GM23338 (cell line): Measurements from ENCODE around the gene VENTX. TPM values are rescaled to one million over a fixed set of nuclear protein-coding genes. Genes with fewer than 3 reads are reported as not detected.

Experiments used
- ATAC-seq: fragments of 200-7000 bp; cut with Tn5 transposase; 3 replicates; pipeline ENCODE4 v1.9.1; 2020
- DNase-seq: peaks from one replicate; pipeline ENCODE4 v3.0.0-alpha.2; 2015; ENCODE audit warnings: low spot score
- H2AFZ ChIP-seq: fragments of 200-600 bp; sonication (generic); 2 replicates; pipeline ENCODE4 v1.8.0; 2016; ENCODE audit warnings: antibody characterized with exemption, mild to moderate bottlenecking, moderate library complexity
- H3F3A ChIP-seq: fragments of 200-600 bp; sonication (generic); replicated peaks from 2 replicates; pipeline ENCODE4 v1.8.0; 2017; ENCODE audit warnings: antibody characterized with exemption, mixed run types, low read depth
- H3K27ac ChIP-seq: fragments of 200-600 bp; sonication (generic); 2 replicates; pipeline ENCODE4 v1.6.1; 2016; ENCODE audit warnings: low read depth
- H3K27me3 ChIP-seq: fragments of 200-600 bp; sonication (generic); 2 replicates; pipeline ENCODE4 v1.8.0; 2016; ENCODE audit warnings: mild to moderate bottlenecking, mixed run types, moderate library complexity; ENCODE audit not compliant: insufficient read depth
- H3K36me3 ChIP-seq: fragments of 200-600 bp; sonication (generic); 2 replicates; pipeline ENCODE4 v1.8.0; 2016; ENCODE audit warnings: mild to moderate bottlenecking; ENCODE audit not compliant: insufficient read depth
- H3K4me1 ChIP-seq: fragments of 200-600 bp; sonication (generic); 2 replicates; pipeline ENCODE4 v1.8.0; 2016; ENCODE audit warnings: mild to moderate bottlenecking, moderate library complexity; ENCODE audit not compliant: insufficient read depth
- H3K4me2 ChIP-seq: fragments of 200-600 bp; sonication (generic); 2 replicates; pipeline ENCODE4 v1.7.1; 2017; ENCODE audit warnings: mixed run types
- H3K4me3 ChIP-seq: fragments of 200-600 bp; sonication (generic); 2 replicates; pipeline ENCODE4 v1.6.1; 2016; ENCODE audit warnings: mixed run types
- H3K79me2 ChIP-seq: fragments of 200-600 bp; sonication (generic); replicated peaks from 2 replicates; pipeline ENCODE4 v1.8.0; 2017; ENCODE audit warnings: mild to moderate bottlenecking; ENCODE audit not compliant: insufficient read depth
- H3K9me2 ChIP-seq: fragments of 200-600 bp; sonication (generic); 2 replicates; pipeline ENCODE4 v1.8.0; 2017; ENCODE audit not compliant: insufficient read depth
- H4K20me1 ChIP-seq: fragments of 200-600 bp; sonication (generic); replicated peaks from 2 replicates; pipeline ENCODE4 v1.8.0; 2017; ENCODE audit warnings: mild to moderate bottlenecking; ENCODE audit not compliant: insufficient read depth
- H3K27ac Mint-ChIP-seq: 2 replicates; pipeline ENCODE4 v1.8.0; 2020; ENCODE audit warnings: inconsistent platforms, mild to moderate bottlenecking, moderate library complexity, mixed read lengths
- H3K27me3 Mint-ChIP-seq: 3 replicates; pipeline ENCODE4 v1.8.0; 2022; ENCODE audit warnings: low read depth, mild to moderate bottlenecking, moderate library complexity, mixed read lengths, inconsistent platforms; ENCODE audit not compliant: insufficient read depth, poor library complexity
- H3K36me3 Mint-ChIP-seq: 3 replicates; pipeline ENCODE4 v1.8.0; 2021; ENCODE audit warnings: low read depth, mild to moderate bottlenecking, inconsistent platforms, moderate library complexity, mixed read lengths
- H3K4me1 Mint-ChIP-seq: 3 replicates; pipeline ENCODE4 v1.8.0; 2020; ENCODE audit warnings: mild to moderate bottlenecking, inconsistent platforms, mixed read lengths
- H3K4me3 Mint-ChIP-seq: 3 replicates; pipeline ENCODE4 v1.8.0; 2021; ENCODE audit warnings: moderate library complexity, mild to moderate bottlenecking, inconsistent platforms, mixed read lengths
- H3K9me3 Mint-ChIP-seq: 3 replicates; pipeline ENCODE4 v1.8.0; 2020; ENCODE audit warnings: moderate library complexity, mild to moderate bottlenecking, inconsistent platforms, mixed read lengths
- CREB1 ChIP-seq: fragments of 250-450 bp; sonication (Bioruptor Pico); IDR thresholded peaks from 2 replicates; pipeline ENCODE4 v1.5.0; 2020; ENCODE audit warnings: low read depth, mild to moderate bottlenecking, moderate library complexity
- ETS1 ChIP-seq: IDR thresholded peaks from 2 replicates; pipeline ENCODE4 v1.6.1; 2016; ENCODE audit warnings: antibody characterized with exemption
- EZH2phosphoT487 ChIP-seq: fragments of 200-600 bp; sonication (generic); IDR thresholded peaks from one replicate; pipeline ENCODE4 v1.8.1; 2018; ENCODE audit warnings: antibody characterized with exemption; ENCODE audit not compliant: unreplicated experiment
- JUNB ChIP-seq: IDR thresholded peaks from one replicate; pipeline ENCODE4 v1.6.1; 2016; ENCODE audit warnings: antibody characterized with exemption; ENCODE audit not compliant: unreplicated experiment
- NANOG ChIP-seq: IDR thresholded peaks from 2 replicates; pipeline ENCODE4 v1.6.1; 2016; ENCODE audit warnings: antibody characterized with exemption, borderline replicate concordance
- POLR2AphosphoS5 ChIP-seq: IDR thresholded peaks from 2 replicates; pipeline ENCODE4 v1.6.1; 2016; ENCODE audit warnings: antibody characterized with exemption, low read depth
- REST ChIP-seq: IDR thresholded peaks from one replicate; pipeline ENCODE4 v1.6.1; 2018; ENCODE audit warnings: antibody characterized with exemption; ENCODE audit not compliant: unreplicated experiment
- STAT1 ChIP-seq: IDR thresholded peaks from one replicate; pipeline ENCODE4 v1.6.1; 2016; ENCODE audit warnings: antibody characterized with exemption; ENCODE audit not compliant: unreplicated experiment
- ZNF114 ChIP-seq: fragments of 250-450 bp; sonication (Bioruptor Pico); IDR thresholded peaks from 2 replicates; pipeline ENCODE4 v1.5.0; 2020; ENCODE audit warnings: mild to moderate bottlenecking, moderate library complexity
- ZNF331 ChIP-seq: fragments of 250-450 bp; sonication (Bioruptor Pico); IDR thresholded peaks from 2 replicates; pipeline ENCODE4 v1.5.0; 2020; ENCODE audit warnings: low read depth, mild to moderate bottlenecking, moderate library complexity
- polyA plus RNA-seq: library from polyadenylated mRNA; unstranded; fragments of >200 nt; fragmentation: Nextera tagmentation; extraction: Ambion mirVana; gene quantifications from 2 replicates; pipeline ENCODE4 v1.2.1, GENCODE V29; 2016
- total RNA-seq: library from RNA; depleted of rRNA; stranded (reverse); fragments of >200 nt; shearing (Covaris generic); gene quantifications from 2 replicates; pipeline ENCODE4 v1.2.3, GENCODE V29; 2014
- TF ChIP-seq, protein P1 (sequence below): fragments of 250-450 bp; sonication (Bioruptor Pico); IDR thresholded peaks from 2 replicates; pipeline ENCODE4 v1.5.0; 2020; ENCODE audit warnings: mild to moderate bottlenecking, moderate library complexity

VENTX gene
- total and polyA plus RNA-seq, 2 experiments from 2014 or later: 4.8 to 8.1 TPM

- TF ChIP-seq EZH2phosphoT487 (no peak), ZNF114 (no peak), STAT1 (no peak), REST (no peak), CREB1 (CRISPR knock-in tag) (no peak), ZNF331 (no peak), JUNB (no peak), POLR2AphosphoS5 (no peak)
These were observed 39.9 kb upstream of the VENTX start (continued) for GRCh38 chr10:133197786-133198185.

DNA sequence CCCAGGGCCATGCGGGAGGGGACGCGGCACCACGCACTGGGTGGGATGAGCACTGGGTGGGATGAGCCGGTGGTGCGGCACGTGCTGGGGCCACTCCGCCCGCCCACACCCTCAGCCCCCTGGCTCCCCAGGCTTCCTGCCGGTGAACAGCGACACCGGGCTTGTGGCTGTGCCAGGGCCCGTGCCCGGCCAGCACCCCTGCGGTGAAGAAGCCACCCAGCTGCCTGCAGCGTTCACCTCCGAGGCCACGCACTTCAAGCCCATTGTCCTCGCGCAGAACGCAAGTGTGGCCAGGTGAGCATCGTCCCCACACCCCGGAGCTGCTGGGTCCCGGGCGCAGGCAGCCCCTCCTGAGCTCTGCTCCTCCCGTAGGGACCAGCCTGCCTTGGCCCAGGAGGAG, 39.4 kb upstream of the VENTX start:
- TF ChIP-seq, protein P1, sequence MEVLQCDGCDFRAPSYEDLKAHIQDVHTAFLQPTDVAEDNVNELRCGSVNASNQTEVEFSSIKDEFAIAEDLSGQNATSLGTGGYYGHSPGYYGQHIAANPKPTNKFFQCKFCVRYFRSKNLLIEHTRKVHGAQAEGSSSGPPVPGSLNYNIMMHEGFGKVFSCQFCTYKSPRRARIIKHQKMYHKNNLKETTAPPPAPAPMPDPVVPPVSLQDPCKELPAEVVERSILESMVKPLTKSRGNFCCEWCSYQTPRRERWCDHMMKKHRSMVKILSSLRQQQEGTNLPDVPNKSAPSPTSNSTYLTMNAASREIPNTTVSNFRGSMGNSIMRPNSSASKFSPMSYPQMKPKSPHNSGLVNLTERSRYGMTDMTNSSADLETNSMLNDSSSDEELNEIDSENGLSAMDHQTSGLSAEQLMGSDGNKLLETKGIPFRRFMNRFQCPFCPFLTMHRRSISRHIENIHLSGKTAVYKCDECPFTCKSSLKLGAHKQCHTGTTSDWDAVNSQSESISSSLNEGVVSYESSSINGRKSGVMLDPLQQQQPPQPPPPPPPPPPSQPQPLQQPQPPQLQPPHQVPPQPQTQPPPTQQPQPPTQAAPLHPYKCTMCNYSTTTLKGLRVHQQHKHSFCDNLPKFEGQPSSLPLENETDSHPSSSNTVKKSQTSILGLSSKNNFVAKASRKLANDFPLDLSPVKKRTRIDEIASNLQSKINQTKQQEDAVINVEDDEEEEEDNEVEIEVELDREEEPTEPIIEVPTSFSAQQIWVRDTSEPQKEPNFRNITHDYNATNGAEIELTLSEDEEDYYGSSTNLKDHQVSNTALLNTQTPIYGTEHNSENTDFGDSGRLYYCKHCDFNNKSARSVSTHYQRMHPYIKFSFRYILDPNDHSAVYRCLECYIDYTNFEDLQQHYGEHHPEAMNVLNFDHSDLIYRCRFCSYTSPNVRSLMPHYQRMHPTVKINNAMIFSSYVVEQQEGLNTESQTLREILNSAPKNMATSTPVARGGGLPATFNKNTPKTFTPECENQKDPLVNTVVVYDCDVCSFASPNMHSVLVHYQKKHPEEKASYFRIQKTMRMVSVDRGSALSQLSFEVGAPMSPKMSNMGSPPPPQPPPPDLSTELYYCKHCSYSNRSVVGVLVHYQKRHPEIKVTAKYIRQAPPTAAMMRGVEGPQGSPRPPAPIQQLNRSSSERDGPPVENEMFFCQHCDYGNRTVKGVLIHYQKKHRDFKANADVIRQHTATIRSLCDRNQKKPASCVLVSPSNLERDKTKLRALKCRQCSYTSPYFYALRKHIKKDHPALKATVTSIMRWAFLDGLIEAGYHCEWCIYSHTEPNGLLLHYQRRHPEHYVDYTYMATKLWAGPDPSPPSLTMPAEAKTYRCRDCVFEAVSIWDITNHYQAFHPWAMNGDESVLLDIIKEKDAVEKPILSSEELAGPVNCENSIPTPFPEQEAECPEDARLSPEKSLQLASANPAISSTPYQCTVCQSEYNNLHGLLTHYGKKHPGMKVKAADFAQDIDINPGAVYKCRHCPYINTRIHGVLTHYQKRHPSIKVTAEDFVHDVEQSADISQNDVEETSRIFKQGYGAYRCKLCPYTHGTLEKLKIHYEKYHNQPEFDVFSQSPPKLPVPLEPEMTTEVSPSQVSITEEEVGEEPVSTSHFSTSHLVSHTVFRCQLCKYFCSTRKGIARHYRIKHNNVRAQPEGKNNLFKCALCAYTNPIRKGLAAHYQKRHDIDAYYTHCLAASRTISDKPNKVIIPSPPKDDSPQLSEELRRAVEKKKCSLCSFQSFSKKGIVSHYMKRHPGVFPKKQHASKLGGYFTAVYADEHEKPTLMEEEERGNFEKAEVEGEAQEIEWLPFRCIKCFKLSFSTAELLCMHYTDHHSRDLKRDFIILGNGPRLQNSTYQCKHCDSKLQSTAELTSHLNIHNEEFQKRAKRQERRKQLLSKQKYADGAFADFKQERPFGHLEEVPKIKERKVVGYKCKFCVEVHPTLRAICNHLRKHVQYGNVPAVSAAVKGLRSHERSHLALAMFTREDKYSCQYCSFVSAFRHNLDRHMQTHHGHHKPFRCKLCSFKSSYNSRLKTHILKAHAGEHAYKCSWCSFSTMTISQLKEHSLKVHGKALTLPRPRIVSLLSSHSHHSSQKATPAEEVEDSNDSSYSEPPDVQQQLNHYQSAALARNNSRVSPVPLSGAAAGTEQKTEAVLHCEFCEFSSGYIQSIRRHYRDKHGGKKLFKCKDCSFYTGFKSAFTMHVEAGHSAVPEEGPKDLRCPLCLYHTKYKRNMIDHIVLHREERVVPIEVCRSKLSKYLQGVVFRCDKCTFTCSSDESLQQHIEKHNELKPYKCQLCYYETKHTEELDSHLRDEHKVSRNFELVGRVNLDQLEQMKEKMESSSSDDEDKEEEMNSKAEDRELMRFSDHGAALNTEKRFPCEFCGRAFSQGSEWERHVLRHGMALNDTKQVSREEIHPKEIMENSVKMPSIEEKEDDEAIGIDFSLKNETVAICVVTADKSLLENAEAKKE: no peak
- TF ChIP-seq ETS1 (no peak), REST (no peak), ZNF114 (no peak), JUNB (no peak), STAT1 (no peak), CREB1 (CRISPR knock-in tag) (no peak), NANOG (no peak), POLR2AphosphoS5 (no peak)
- H3K4me2 ChIP-seq: no peak overlapping the region
- peaks cover 3% of the 10 kb centered on the region for H3K27me3 Mint-ChIP-seq
- no peak for DNase-seq
- H3K9me3 Mint-ChIP-seq: peaks cover 9% of the 10 kb centered on the region
- H3K36me3 Mint-ChIP-seq: no peaks in the 10 kb centered on the region
- no peaks in the 10 kb centered on the region for H3K36me3 ChIP-seq
- no peak for ATAC-seq
- no peaks in the 10 kb centered on the region for H3K4me1 ChIP-seq
- H3K4me3 Mint-ChIP-seq: no peak overlapping the region
- H3K27ac Mint-ChIP-seq: no peak overlapping the region
- H3K79me2 ChIP-seq: no peaks in the 10 kb centered on the region
- no peaks in the 10 kb centered on the region for H4K20me1 ChIP-seq
- no peaks in the 10 kb centered on the region for H3K4me1 Mint-ChIP-seq
- no peaks in the 10 kb centered on the region for H3K9me2 ChIP-seq
- H3K4me3 ChIP-seq: no peak overlapping the region
- no peaks in the 10 kb centered on the region for H3K27me3 ChIP-seq
- no peak overlapping the region for H2AFZ ChIP-seq
- H3F3A ChIP-seq: no peaks in the 10 kb centered on the region
- no peak overlapping the region for H3K27ac ChIP-seq
